A673 (cell line): Measurements from ENCODE around the gene PCBP3. TPM values are rescaled to one million over a fixed set of nuclear protein-coding genes. Genes with fewer than 3 reads are reported as not detected.
"Not testable (repeated sequence)": the region's sequence is repeated elsewhere in the genome, so short reads cannot be mapped to it uniquely, and the experiment has no call there.

Source experiments
- BruUV-seq: library from RNA; stranded (reverse); fragments of 400-500 nt; replicated peaks from 2 replicates; lab custom pipeline; 2021; lab: Mats Ljungman, UMichigan
- CTCF ChIA-PET: fragments of 300-600 bp; sonication (Branson Sonifier 250); formaldehyde crosslinking; loops from one replicate; lab custom pipeline; 2022; ENCODE audit warnings: antibody characterized with exemption; lab: Charles Lee
- POLR2A ChIA-PET: fragments of 300-600 bp; sonication (Branson Sonifier 250); formaldehyde crosslinking; loops from one replicate; lab custom pipeline; 2022; ENCODE audit warnings: antibody characterized with exemption; ENCODE audit not compliant: low non-redundant PET; lab: Charles Lee
- DNase-seq: peaks from one replicate; pipeline ENCODE4 v3.0.0-alpha.2; 2015; ENCODE audit warnings: low spot score
- H3K27ac ChIP-seq: fragments of 200-600 bp; sonication (generic); 2 replicates; pipeline ENCODE4 v1.5.1; 2016; ENCODE audit warnings: mixed run types, low read depth, mild to moderate bottlenecking, mixed read lengths, antibody characterized with exemption, low read length; ENCODE audit not compliant: poor library complexity, severe bottlenecking
- H3K27me3 ChIP-seq: fragments of 200-600 bp; sonication (generic); replicated peaks from 2 replicates; pipeline ENCODE4 v1.6.1; 2017; ENCODE audit warnings: mixed run types, low read depth, mild to moderate bottlenecking, mixed read lengths, antibody characterized with exemption, low read length; ENCODE audit not compliant: insufficient read depth, poor library complexity
- H3K36me3 ChIP-seq: fragments of 200-600 bp; sonication (generic); 2 replicates; pipeline ENCODE4 v1.6.1; 2016; ENCODE audit warnings: mixed run types, mild to moderate bottlenecking, mixed read lengths, antibody characterized with exemption, low read length; ENCODE audit not compliant: insufficient read depth, poor library complexity, severe bottlenecking
- H3K4me1 ChIP-seq: fragments of 200-600 bp; sonication (generic); 2 replicates; pipeline ENCODE4 v1.6.1; 2017; ENCODE audit warnings: mixed run types, mild to moderate bottlenecking, mixed read lengths, antibody characterized with exemption, low read length; ENCODE audit not compliant: insufficient read depth, poor library complexity, severe bottlenecking
- H3K4me3 ChIP-seq: fragments of 200-600 bp; sonication (generic); 2 replicates; pipeline ENCODE4 v1.5.1; 2016; ENCODE audit warnings: low read depth, mixed run types, mild to moderate bottlenecking, mixed read lengths, low read length; ENCODE audit not compliant: poor library complexity, severe bottlenecking
- H3K9me3 ChIP-seq: fragments of 200-600 bp; sonication (generic); 2 replicates; pipeline ENCODE4 v1.6.1; 2016; ENCODE audit warnings: mixed run types, low read depth, mild to moderate bottlenecking, mixed read lengths, antibody characterized with exemption, low read length; ENCODE audit not compliant: poor library complexity, severe bottlenecking
- EZH2 ChIP-seq: fragments of 200-600 bp; sonication (generic); IDR thresholded peaks from 2 replicates; pipeline ENCODE4 v1.6.1; 2017; ENCODE audit warnings: borderline replicate concordance, low read depth, mild to moderate bottlenecking, mixed read lengths, antibody characterized with exemption, low read length; ENCODE audit not compliant: poor library complexity, severe bottlenecking
- intact Hi-C: fragments of 100-400 bp; cut with micrococcal nuclease; formaldehyde crosslinking; loops from one replicate; pipeline ENCODE4 v1.10.0; 2022; ENCODE audit not compliant: unreplicated experiment
- total RNA-seq: library from RNA; stranded (reverse); gene quantifications from 2 replicates; pipeline ENCODE4 v1.2.3, GENCODE V29; 2021
- TF ChIP-seq, protein P1 (sequence below): fragments of 300-800, 200-600 bp; sonication (generic); conservative IDR thresholded peaks from 2 replicates; pipeline ENCODE4 v1.5.1; 2017; ENCODE audit warnings: low read depth, mild to moderate bottlenecking, antibody characterized with exemption, low read length, moderate library complexity, mixed read lengths

The PCBP3 gene
- total RNA-seq, 1 experiment from 2014 or later: 25.6 TPM

GRCh38 chr21:45607021-45607908, 36.3 kb upstream of the PCBP3 start:
- Histone ChIP-seq H3K27ac (no peak overlapping the region), H3K9me3 (peaks cover 3% of the 10 kb centered on the region), H3K36me3 (no peaks in the 10 kb centered on the region), H3K27me3 (peaks cover 4% of the 10 kb centered on the region), H3K4me3 (peak overlapping the region; percentile 32), H3K4me1 (peaks cover 6% of the 10 kb centered on the region)
- DNase-seq: peak; percentile 46
- ChIA-PET CTCF (interaction anchor here (0.9 kb wide), 1 partner anchor 11 kb away, joined by 3 read pairs; no protein-coding TSS in a partner anchor), POLR2A (no interaction called here)
- no TSS peak for BruUV-seq
- TF ChIP-seq, protein P1, sequence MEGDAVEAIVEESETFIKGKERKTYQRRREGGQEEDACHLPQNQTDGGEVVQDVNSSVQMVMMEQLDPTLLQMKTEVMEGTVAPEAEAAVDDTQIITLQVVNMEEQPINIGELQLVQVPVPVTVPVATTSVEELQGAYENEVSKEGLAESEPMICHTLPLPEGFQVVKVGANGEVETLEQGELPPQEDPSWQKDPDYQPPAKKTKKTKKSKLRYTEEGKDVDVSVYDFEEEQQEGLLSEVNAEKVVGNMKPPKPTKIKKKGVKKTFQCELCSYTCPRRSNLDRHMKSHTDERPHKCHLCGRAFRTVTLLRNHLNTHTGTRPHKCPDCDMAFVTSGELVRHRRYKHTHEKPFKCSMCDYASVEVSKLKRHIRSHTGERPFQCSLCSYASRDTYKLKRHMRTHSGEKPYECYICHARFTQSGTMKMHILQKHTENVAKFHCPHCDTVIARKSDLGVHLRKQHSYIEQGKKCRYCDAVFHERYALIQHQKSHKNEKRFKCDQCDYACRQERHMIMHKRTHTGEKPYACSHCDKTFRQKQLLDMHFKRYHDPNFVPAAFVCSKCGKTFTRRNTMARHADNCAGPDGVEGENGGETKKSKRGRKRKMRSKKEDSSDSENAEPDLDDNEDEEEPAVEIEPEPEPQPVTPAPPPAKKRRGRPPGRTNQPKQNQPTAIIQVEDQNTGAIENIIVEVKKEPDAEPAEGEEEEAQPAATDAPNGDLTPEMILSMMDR: no peak
- no peak for TF ChIP-seq EZH2
- intact Hi-C loops: no loop called here

- Histone ChIP-seq H3K27me3 (peaks cover 4% of the 10 kb centered on the region), H3K9me3 (peaks cover 3% of the 10 kb centered on the region), H3K27ac (no peak overlapping the region), H3K4me3 (peak overlapping the region; percentile 32), H3K36me3 (no peaks in the 10 kb centered on the region), H3K4me1 (peaks cover 6% of the 10 kb centered on the region)
- POLR2A ChIA-PET: no interaction called here
- no peak for TF ChIP-seq EZH2
- TF ChIP-seq, protein P1: no peak
- intact Hi-C loops: no loop called here
- CTCF ChIA-PET: interaction anchor here (0.9 kb wide), 1 partner anchor 11 kb away, joined by 3 read pairs; no protein-coding TSS in a partner anchor
- BruUV-seq: no TSS peak
- DNase-seq: no peak
Measured at GRCh38 chr21:45607909-45608295, 35.6 kb upstream of the PCBP3 start.

GRCh38 chr21:45608747-45609470, 34.6 kb upstream of the PCBP3 start:
- H3K4me1 ChIP-seq, CTCF ChIA-PET, DNase-seq, POLR2A ChIA-PET, H3K4me3 ChIP-seq, H3K27me3 ChIP-seq, H3K36me3 ChIP-seq, BruUV-seq, H3K9me3 ChIP-seq, intact Hi-C loops, H3K27ac ChIP-seq: not testable (repeated sequence)

DNA sequence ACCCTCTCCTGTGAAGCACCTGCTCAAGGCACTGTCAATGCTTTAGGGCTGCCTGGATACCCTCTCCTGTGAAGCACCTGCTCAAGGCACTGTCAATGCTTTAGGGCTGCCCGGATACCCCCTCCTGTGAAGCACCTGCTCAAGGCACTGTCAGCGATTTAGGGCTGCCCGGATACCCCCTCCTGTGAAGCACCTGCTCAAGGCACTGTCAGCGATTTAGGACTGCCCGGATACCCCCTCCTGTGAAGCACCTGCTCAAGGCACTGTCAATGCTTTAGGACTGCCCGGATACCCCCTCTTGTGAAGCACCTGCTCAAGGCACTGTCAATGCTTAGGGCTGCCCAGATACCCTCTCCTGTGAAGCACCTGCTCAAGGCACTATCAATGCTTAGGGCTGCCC, 33.9 kb upstream of the PCBP3 start:
- H3K9me3 ChIP-seq, H3K27me3 ChIP-seq, POLR2A ChIA-PET, DNase-seq, H3K4me1 ChIP-seq, H3K36me3 ChIP-seq, H3K27ac ChIP-seq, BruUV-seq, CTCF ChIA-PET, intact Hi-C loops, H3K4me3 ChIP-seq: not testable (repeated sequence)
